ENCODE data around the gene NPAT. TPM values are rescaled to one million over a fixed set of nuclear protein-coding genes. Genes with fewer than 3 reads are reported as not detected.
A peak's percentile ranks its signal among the peaks of the same experiment; 100 is the strongest.

The NPAT gene
- total and polyA plus RNA-seq, 9 of the 15 experiments (the other 6 are each of a cell fraction or from before 2014, with no cell fraction given) = 8.8 to 30.0 (median 22.1) TPM

DNA sequence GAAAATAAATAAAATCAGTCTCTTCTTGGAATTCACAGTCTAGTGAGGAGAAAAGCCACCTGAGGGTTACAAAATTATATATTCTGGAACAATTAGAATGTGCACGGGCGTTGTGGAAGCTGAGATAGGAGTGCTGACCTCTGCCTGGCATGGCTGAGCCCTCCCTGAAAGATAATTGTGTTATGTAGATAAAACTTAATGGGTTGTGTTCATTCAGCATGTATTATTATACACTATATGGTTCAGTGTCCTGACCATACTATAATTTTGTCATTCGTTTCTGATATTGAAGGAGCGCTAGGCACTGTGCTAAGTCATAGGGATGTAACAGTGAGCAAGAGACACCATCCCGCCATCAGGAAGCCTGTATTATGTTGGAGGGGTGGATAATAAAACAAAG is 97.3 kb downstream of the NPAT start:
- Histone ChIP-seq H4K20me1 (replicated peaks; ENCODE audit: control insufficient read depth, insufficient read depth, low read length) (0 out of 2 replicates have a peak, but pooled peaks cover 3% of the 10 kb centered on the region), H2AFZ (ENCODE audit: low read depth, low read length) (no peak overlapping the region), H3K27ac (ENCODE audit: extremely low read depth, low read depth, low read length) (peak overlapping the region; percentile 5; the same call in 1 of the 3 replicates), H3K4me2 (ENCODE audit: insufficient read depth, low read length) (no peak overlapping the region), H3K27me3 (ENCODE audit: control insufficient read depth in 2 of 2, insufficient read depth in 2 of 2, low read length in 2 of 2) (no peaks in the 10 kb centered on the region), H3K36me3 (ENCODE audit: control insufficient read depth, insufficient read depth, low read length) (peaks cover 19% of the 10 kb centered on the region; the same call in 2 of the 3 replicates), H3K4me3 (no peak overlapping the region), H3K9me1 (ENCODE audit: control insufficient read depth, insufficient read depth, low read length) (no peaks in the 10 kb centered on the region), H3K79me2 (ENCODE audit: control insufficient read depth, insufficient read depth, low read length) (peaks cover 59% of the 10 kb centered on the region), H3K9ac (ENCODE audit: insufficient read depth in 1 of 2, low read depth in 2 of 2, low read length in 2 of 2) (no peak overlapping the region), H3K9me3 (replicated peaks; ENCODE audit: control insufficient read depth, insufficient read depth, low read depth, low read length) (no peaks in the 10 kb centered on the region), H3K4me1 (replicated peaks in 1 of 2; ENCODE audit: control insufficient read depth in 2 of 2, insufficient read depth in 2 of 2, low read length in 2 of 2) (peaks cover 29 to 30% of the 10 kb centered on the region in 2 experiments; a peak in 4 of 5 replicates)
- TF ChIP-seq, protein P1, sequence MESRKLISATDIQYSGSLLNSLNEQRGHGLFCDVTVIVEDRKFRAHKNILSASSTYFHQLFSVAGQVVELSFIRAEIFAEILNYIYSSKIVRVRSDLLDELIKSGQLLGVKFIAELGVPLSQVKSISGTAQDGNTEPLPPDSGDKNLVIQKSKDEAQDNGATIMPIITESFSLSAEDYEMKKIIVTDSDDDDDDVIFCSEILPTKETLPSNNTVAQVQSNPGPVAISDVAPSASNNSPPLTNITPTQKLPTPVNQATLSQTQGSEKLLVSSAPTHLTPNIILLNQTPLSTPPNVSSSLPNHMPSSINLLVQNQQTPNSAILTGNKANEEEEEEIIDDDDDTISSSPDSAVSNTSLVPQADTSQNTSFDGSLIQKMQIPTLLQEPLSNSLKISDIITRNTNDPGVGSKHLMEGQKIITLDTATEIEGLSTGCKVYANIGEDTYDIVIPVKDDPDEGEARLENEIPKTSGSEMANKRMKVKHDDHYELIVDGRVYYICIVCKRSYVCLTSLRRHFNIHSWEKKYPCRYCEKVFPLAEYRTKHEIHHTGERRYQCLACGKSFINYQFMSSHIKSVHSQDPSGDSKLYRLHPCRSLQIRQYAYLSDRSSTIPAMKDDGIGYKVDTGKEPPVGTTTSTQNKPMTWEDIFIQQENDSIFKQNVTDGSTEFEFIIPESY (CRISPR knock-in tag; IDR thresholded peaks at IDR 0.05) = peak; percentile 68
- no peak for TF ChIP-seq U2AF2 (optimal IDR thresholded peaks at IDR 0.05; ENCODE audit: low read depth, low read length)
- intact Hi-C loops (cut with micrococcal nuclease) (loop anchor here (2.0 to 10.0 kb wide), 2 partner anchors 24 to 370 kb away; partner anchors contain the start of gene POGLUT3), in situ Hi-C loops (cut with MboI) (no loop called here)
- CTCF ChIA-PET (ENCODE audit: low intra/inter-chr PET ratio) = no interaction called here
- POLR2A ChIA-PET = no interaction called here
- DNase-seq (ENCODE audit: extremely low read depth in 1 of 4, low spot score in 3 of 4) = no peak
- BruUV-seq (replicated peaks) = no TSS peak
- WGBS (ENCODE audit: insufficient coverage, low coverage, missing lambda C conversion rate) = 54% methylated on average over 5 of the region's 5 CpGs
- no peak for FAIRE-seq
- no peak for ATAC-seq

Data from K562 (cell line).